OCI-LY7 (cell line): Measurements from ENCODE around the gene COL15A1.

Source experiments
- CTCF ChIP-seq: fragments of 200-600 bp; sonication (generic); conservative IDR thresholded peaks from 2 replicates; pipeline ENCODE4 v1.5.1; 2014; ENCODE audit warnings: mild to moderate bottlenecking, antibody characterized with exemption, low read length, moderate library complexity, mixed read lengths
- EZH2phosphoT487 ChIP-seq: fragments of 200-600 bp; sonication (generic); IDR thresholded peaks from 2 replicates; pipeline ENCODE4 v1.6.1; 2018; ENCODE audit warnings: low read depth, borderline replicate concordance, mild to moderate bottlenecking, mixed run types, antibody characterized with exemption, low read length, moderate library complexity, mixed read lengths

- TF ChIP-seq CTCF (no peak), EZH2phosphoT487 (no peak)
Measured at GRCh38 chr9:98921732-98922131, 22.0 kb upstream of the COL15A1 start.
